SU-DHL-6 (cell line): ENCODE results near the gene SLC19A3.

Experiments
- CTCF ChIP-seq: fragments of 200-600 bp; sonication (generic); IDR thresholded peaks from one replicate; pipeline ENCODE4 v1.5.1; 2017; ENCODE audit warnings: antibody characterized with exemption, mild to moderate bottlenecking, low read length, moderate library complexity; ENCODE audit not compliant: insufficient read depth, poor library complexity, severe bottlenecking
- EZH2phosphoT487 ChIP-seq: fragments of 200-600 bp; sonication (generic), shearing (Covaris generic); conservative IDR thresholded peaks from 2 replicates; pipeline ENCODE4 v1.6.1; 2018; ENCODE audit warnings: mild to moderate bottlenecking, antibody characterized with exemption, low read length, moderate library complexity, mixed read lengths

- TF ChIP-seq CTCF (peak; percentile 71), EZH2phosphoT487 (no peak)
Measured at GRCh38 chr2:227766373-227766883, 48.6 kb upstream of the SLC19A3 start.
